SK-N-SH treated with all-trans-retinoic acid at 6 μM for 48 hours (cell line): ENCODE results near the gene SLC44A5.

Experiments
- CSDC2 ChIP-seq: fragments of 250-450 bp; sonication (Bioruptor Pico); IDR thresholded peaks from 2 replicates; pipeline ENCODE4 v1.5.0; 2020; ENCODE audit warnings: mild to moderate bottlenecking, moderate library complexity
- GLIS3 ChIP-seq: fragments of 250-450 bp; sonication (Bioruptor Pico); IDR thresholded peaks from 2 replicates; pipeline ENCODE4 v1.5.0; 2020; ENCODE audit warnings: mild to moderate bottlenecking, moderate library complexity
- PPARA ChIP-seq: fragments of 250-450 bp; sonication (Bioruptor Pico); IDR thresholded peaks from 2 replicates; pipeline ENCODE4 v1.5.0; 2020; ENCODE audit warnings: mild to moderate bottlenecking, borderline replicate concordance
- TCF4 ChIP-seq: fragments of 250-450 bp; sonication (Bioruptor Pico); IDR thresholded peaks from 2 replicates; pipeline ENCODE4 v1.8.0; 2021; ENCODE audit warnings: mild to moderate bottlenecking, moderate library complexity, borderline replicate concordance
- ZFP3 ChIP-seq: fragments of 250-450 bp; sonication (Bioruptor Pico); IDR thresholded peaks from 2 replicates; pipeline ENCODE4 v1.5.0; 2020; ENCODE audit warnings: mild to moderate bottlenecking, moderate library complexity
- ZFP30 ChIP-seq: fragments of 450-650 bp; formaldehyde crosslinking; IDR thresholded peaks from 2 replicates; pipeline ENCODE4 v1.5.0; 2022; ENCODE audit warnings: mild to moderate bottlenecking, moderate library complexity
- ZNF70 ChIP-seq: fragments of 450-650 bp; formaldehyde crosslinking; IDR thresholded peaks from 2 replicates; pipeline ENCODE4 v1.5.0; 2020; ENCODE audit warnings: mild to moderate bottlenecking, moderate library complexity
- TF ChIP-seq, protein P1 (sequence below): fragments of 250-450 bp; sonication (Bioruptor Pico); IDR thresholded peaks from 2 replicates; pipeline ENCODE4 v1.8.0; 2020; ENCODE audit warnings: mild to moderate bottlenecking, moderate library complexity, borderline replicate concordance

DNA sequence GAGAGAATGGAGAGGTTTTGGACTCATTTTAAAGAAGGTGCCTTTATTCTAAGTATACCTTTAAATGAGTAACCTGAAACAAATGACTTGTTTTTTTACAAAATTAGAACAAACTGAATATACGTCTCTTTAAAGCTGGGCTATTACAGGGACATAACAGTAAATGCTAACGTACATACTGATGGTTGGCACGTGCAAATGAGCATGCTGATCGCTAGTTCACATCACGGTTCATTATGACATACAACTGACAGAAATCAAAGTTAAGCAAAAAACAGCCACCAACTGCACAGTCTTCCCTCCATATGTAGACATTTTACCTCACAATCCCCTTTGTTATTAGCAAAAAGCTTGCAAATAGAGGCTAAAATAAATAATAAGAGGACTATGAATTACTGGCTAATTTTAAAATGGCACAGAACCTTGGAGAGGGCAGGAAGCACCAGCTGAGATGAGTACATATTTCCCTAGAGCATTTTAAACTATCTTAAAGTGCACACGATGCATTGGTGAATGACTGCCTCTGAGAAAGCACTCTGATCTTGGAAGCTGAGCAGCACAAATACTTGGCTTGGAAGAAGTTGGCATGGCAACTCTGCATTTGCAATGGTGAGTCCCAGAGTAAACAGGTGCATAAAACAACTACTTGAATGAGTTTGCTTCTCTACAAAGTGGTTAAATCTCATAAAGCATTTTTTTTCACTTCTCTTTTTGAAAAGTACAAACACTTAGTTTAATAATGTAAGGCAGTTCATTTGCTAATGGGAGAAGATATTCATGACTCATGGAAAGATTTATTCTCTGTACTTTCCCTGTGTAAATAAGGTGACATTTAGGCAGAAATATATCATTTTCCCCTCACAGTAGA is 272.1 kb downstream of the SLC44A5 start:
- TF ChIP-seq TCF4 (CRISPR knock-in tag) (no peak), ZNF70 (CRISPR knock-in tag) (no peak), ZFP3 (CRISPR knock-in tag) (no peak), PPARA (CRISPR knock-in tag) (no peak), ZFP30 (CRISPR knock-in tag) (no peak), CSDC2 (CRISPR knock-in tag) (no peak), GLIS3 (CRISPR knock-in tag) (no peak)
- TF ChIP-seq, protein P1, sequence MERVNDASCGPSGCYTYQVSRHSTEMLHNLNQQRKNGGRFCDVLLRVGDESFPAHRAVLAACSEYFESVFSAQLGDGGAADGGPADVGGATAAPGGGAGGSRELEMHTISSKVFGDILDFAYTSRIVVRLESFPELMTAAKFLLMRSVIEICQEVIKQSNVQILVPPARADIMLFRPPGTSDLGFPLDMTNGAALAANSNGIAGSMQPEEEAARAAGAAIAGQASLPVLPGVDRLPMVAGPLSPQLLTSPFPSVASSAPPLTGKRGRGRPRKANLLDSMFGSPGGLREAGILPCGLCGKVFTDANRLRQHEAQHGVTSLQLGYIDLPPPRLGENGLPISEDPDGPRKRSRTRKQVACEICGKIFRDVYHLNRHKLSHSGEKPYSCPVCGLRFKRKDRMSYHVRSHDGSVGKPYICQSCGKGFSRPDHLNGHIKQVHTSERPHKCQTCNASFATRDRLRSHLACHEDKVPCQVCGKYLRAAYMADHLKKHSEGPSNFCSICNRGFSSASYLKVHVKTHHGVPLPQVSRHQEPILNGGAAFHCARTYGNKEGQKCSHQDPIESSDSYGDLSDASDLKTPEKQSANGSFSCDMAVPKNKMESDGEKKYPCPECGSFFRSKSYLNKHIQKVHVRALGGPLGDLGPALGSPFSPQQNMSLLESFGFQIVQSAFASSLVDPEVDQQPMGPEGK (CRISPR knock-in tag): no peak
